GM21381 (cell line): Measurements from ENCODE around the gene MAGEB16.

Experiments used
- ATAC-seq: cut with Tn5 transposase; IDR thresholded peaks from one replicate; pipeline ENCODE4 v1.9.1; 2021; ENCODE audit warnings: mild to moderate bottlenecking, moderate library complexity; ENCODE audit not compliant: unreplicated experiment

The MAGEB16 gene

GRCh38 chrX:35798042-35798441 is at the start of gene MAGEB16:
Gene MAGEB16 (plus strand): TSS chrX:35798342. CDS start chrX:35802197, 3,855 bp downstream.
- no peak for ATAC-seq

- no peak for ATAC-seq
These were observed 24.1 kb upstream of the MAGEB16 start for GRCh38 chrX:35773958-35774564.

GRCh38 chrX:35785075-35785474 is 13.1 kb upstream of the MAGEB16 start:
- ATAC-seq, result no peak

GRCh38 chrX:35786271-35786670 is 11.9 kb upstream of the MAGEB16 start:
- no peak for ATAC-seq

- ATAC-seq, result no peak
These were observed 10.3 kb upstream of the MAGEB16 start for GRCh38 chrX:35787867-35788266.

GRCh38 chrX:35800474-35800873 is 2.3 kb downstream of the MAGEB16 start:
- ATAC-seq, result no peak

GRCh38 chrX:35809781-35810180 is 11.6 kb downstream of the MAGEB16 start:
- no peak for ATAC-seq

- no peak for ATAC-seq
These were observed 21.1 kb downstream of the MAGEB16 start for GRCh38 chrX:35819241-35819640.

- ATAC-seq, result no peak
These were observed 28.4 kb downstream of the MAGEB16 start for GRCh38 chrX:35826503-35826902.

GRCh38 chrX:35829501-35829900 is 31.4 kb downstream of the MAGEB16 start:
- no peak for ATAC-seq

- ATAC-seq, result no peak
These were observed 43.7 kb downstream of the MAGEB16 start for GRCh38 chrX:35841872-35842271.

- no peak for ATAC-seq
These were observed 44.5 kb downstream of the MAGEB16 start for GRCh38 chrX:35842674-35843073.

GRCh38 chrX:35847736-35848135 is 49.6 kb downstream of the MAGEB16 start:
- no peak for ATAC-seq
